Smooth muscle cell (in vitro differentiated cells): ENCODE data around the gene ITM2C. TPM values are rescaled to one million over a fixed set of nuclear protein-coding genes. Genes with fewer than 3 reads are reported as not detected.
A peak's percentile ranks its signal among the peaks of the same experiment; 100 is the strongest.

Experiments used
- DNase-seq: peaks from one replicate; lab custom pipeline; 2025; ENCODE audit not compliant: unreplicated experiment; lab: John Stamatoyannopoulos, UW
- H2AFZ ChIP-seq: fragments of 200-600 bp; sonication (generic); 2 replicates; pipeline ENCODE4 v1.6.0; 2016; ENCODE audit warnings: antibody characterized with exemption, low read depth, mild to moderate bottlenecking
- H3F3A ChIP-seq: fragments of 200-600 bp; sonication (generic); 2 replicates; pipeline ENCODE4 v1.6.0; 2017; ENCODE audit warnings: antibody characterized with exemption, low read depth
- H3K27ac ChIP-seq: fragments of 200-600 bp; sonication (generic); 2 replicates; pipeline ENCODE4 v1.5.1; 2016; ENCODE audit warnings: low read depth, mild to moderate bottlenecking
- H3K27me3 ChIP-seq: fragments of 200-600 bp; sonication (generic); 2 replicates; pipeline ENCODE4 v1.6.1; 2016; ENCODE audit warnings: low read depth, mild to moderate bottlenecking
- H3K36me3 ChIP-seq: fragments of 200-600 bp; sonication (generic); 2 replicates; pipeline ENCODE4 v1.5.1; 2016; ENCODE audit warnings: low read depth
- H3K4me1 ChIP-seq: fragments of 200-600 bp; sonication (generic); 2 replicates; pipeline ENCODE4 v1.5.1; 2016; ENCODE audit warnings: low read depth
- H3K4me2 ChIP-seq: fragments of 200-600 bp; sonication (generic); 2 replicates; pipeline ENCODE4 v1.6.0; 2016; ENCODE audit warnings: mild to moderate bottlenecking
- H3K4me3 ChIP-seq: fragments of 200-600 bp; sonication (generic); 2 replicates; pipeline ENCODE4 v1.5.1; 2016; ENCODE audit warnings: mild to moderate bottlenecking
- H3K79me2 ChIP-seq: fragments of 200-600 bp; sonication (generic); 2 replicates; pipeline ENCODE4 v1.6.0; 2016; ENCODE audit warnings: low read depth, mild to moderate bottlenecking
- H3K9ac ChIP-seq: fragments of 200-600 bp; sonication (generic); 2 replicates; pipeline ENCODE4 v1.6.0; 2016; ENCODE audit warnings: low read depth
- H3K9me3 ChIP-seq: fragments of 200-600 bp; sonication (generic); replicated peaks from 2 replicates; pipeline ENCODE4 v1.5.1; 2016; ENCODE audit warnings: low read depth
- H4K20me1 ChIP-seq: fragments of 200-600 bp; sonication (generic); 2 replicates; pipeline ENCODE4 v1.6.0; 2016; ENCODE audit warnings: low read depth
- CTCF ChIP-seq: fragments of 200-600 bp; sonication (generic); IDR thresholded peaks from 2 replicates; pipeline ENCODE4 v1.5.1; 2017; ENCODE audit warnings: borderline replicate concordance, mild to moderate bottlenecking, antibody characterized with exemption; ENCODE audit not compliant: insufficient read depth, poor library complexity, severe bottlenecking
- WGBS: methylation state at CpG from one replicate; pipeline ENCODE4 v1.1.7; 2016; ENCODE audit warnings: low lambda C conversion rate; 5-methylcytosine and 5-hydroxymethylcytosine counted together
- polyA plus RNA-seq: library from polyadenylated mRNA; unstranded; fragments of >200 nt; fragmentation: Nextera tagmentation; extraction: Ambion mirVana; gene quantifications from 2 replicates; pipeline ENCODE4 v1.2.1, GENCODE V29; 2016
- total RNA-seq: library from RNA; depleted of rRNA; stranded (reverse); fragments of >200 nt; gene quantifications from 2 replicates; pipeline ENCODE4 v1.2.3, GENCODE V29; 2014

ITM2C gene
- total and polyA plus RNA-seq, 2 experiments from 2014 or later = 344 to 600 TPM

GRCh38 chr2:230865766-230866755 lies 1.3 kb downstream of the ITM2C start:
- Histone ChIP-seq H3K79me2 (peaks cover 25% of the 10 kb centered on the region), H2AFZ (peak overlapping the region; percentile 13)

GRCh38 chr2:230866756-230867523 lies 2.2 kb downstream of the ITM2C start:
- no peaks in the 10 kb centered on the region for H3K27me3 ChIP-seq
- peaks cover 55% of the 10 kb centered on the region for H3K4me1 ChIP-seq
- H2AFZ ChIP-seq = no peak overlapping the region
- no peaks in the 10 kb centered on the region for H3K36me3 ChIP-seq
- WGBS = 51% methylated on average over 13 of the region's 13 CpGs
- DNase-seq = no peak
- peaks cover 4% of the 10 kb centered on the region for H3F3A ChIP-seq
- peak overlapping the region; percentile 54 for H3K27ac ChIP-seq
- peak overlapping the region; percentile 88 for H3K4me3 ChIP-seq
- peaks cover 57% of the 10 kb centered on the region for H4K20me1 ChIP-seq
- no peak overlapping the region for H3K9ac ChIP-seq
- no peak for TF ChIP-seq CTCF
- H3K9me3 ChIP-seq = no peaks in the 10 kb centered on the region
- peak overlapping the region; percentile 95 for H3K4me2 ChIP-seq
- H3K79me2 ChIP-seq = peaks cover 33% of the 10 kb centered on the region

More at GRCh38 chr2:230865766-230866755, 1.3 kb downstream of the ITM2C start:
- peaks cover 48% of the 10 kb centered on the region for H4K20me1 ChIP-seq
- H3K9ac ChIP-seq = peak overlapping the region; percentile 60
- no peaks in the 10 kb centered on the region for H3K9me3 ChIP-seq
- no peaks in the 10 kb centered on the region for H3K27me3 ChIP-seq
- H3K4me3 ChIP-seq = peak overlapping the region; percentile 88
- no peak for DNase-seq
- H3F3A ChIP-seq = peaks cover 4% of the 10 kb centered on the region
- peak overlapping the region; percentile 54 for H3K27ac ChIP-seq
- WGBS = 11% methylated on average over 24 of the region's 35 CpGs
- H3K36me3 ChIP-seq = no peaks in the 10 kb centered on the region
- peak overlapping the region; percentile 95 for H3K4me2 ChIP-seq
- TF ChIP-seq CTCF = peak; percentile 7
- peaks cover 53% of the 10 kb centered on the region for H3K4me1 ChIP-seq

- no peak overlapping the region for H2AFZ ChIP-seq
- H3K9me3 ChIP-seq = no peaks in the 10 kb centered on the region
- peak overlapping the region; percentile 48 for H3K4me2 ChIP-seq
- no peak overlapping the region for H3K9ac ChIP-seq
- WGBS = 24% methylated on average over 15 of the region's 15 CpGs
- H3K36me3 ChIP-seq = no peaks in the 10 kb centered on the region
- DNase-seq = no peak
- H3K79me2 ChIP-seq = peaks cover 46% of the 10 kb centered on the region
- peak overlapping the region; percentile 63 for H3K27ac ChIP-seq
- peaks cover 71% of the 10 kb centered on the region for H4K20me1 ChIP-seq
- no peak for TF ChIP-seq CTCF
- no peak overlapping the region for H3K4me3 ChIP-seq
- peaks cover 4% of the 10 kb centered on the region for H3F3A ChIP-seq
- H3K4me1 ChIP-seq = peaks cover 55% of the 10 kb centered on the region
- H3K27me3 ChIP-seq = no peaks in the 10 kb centered on the region
These were observed 3.6 kb downstream of the ITM2C start for GRCh38 chr2:230868161-230868946.
